Hepatocyte (in vitro differentiated cells): ENCODE results near the gene STAP1. TPM values are rescaled to one million over a fixed set of nuclear protein-coding genes. Genes with fewer than 3 reads are reported as not detected.

Source experiments
- DNase-seq: peaks from one replicate; pipeline ENCODE4 v3.0.0-alpha.2; 2016; ENCODE audit warnings: low spot score
- H2AFZ ChIP-seq: fragments of 200-600 bp; sonication (generic); 2 replicates; pipeline ENCODE4 v1.6.0; 2016; ENCODE audit warnings: antibody characterized with exemption, mild to moderate bottlenecking
- H3K27ac ChIP-seq: fragments of 200-600 bp; sonication (generic); 2 replicates; pipeline ENCODE4 v1.5.1; 2016; ENCODE audit warnings: mild to moderate bottlenecking
- H3K27me3 ChIP-seq: fragments of 200-600 bp; sonication (generic); 2 replicates; pipeline ENCODE4 v1.6.1; 2016
- H3K36me3 ChIP-seq: fragments of 200-600 bp; sonication (generic); replicated peaks from 2 replicates; pipeline ENCODE4 v1.5.1; 2016; ENCODE audit warnings: low read depth; ENCODE audit not compliant: insufficient read depth
- H3K4me1 ChIP-seq: fragments of 200-600 bp; sonication (generic); 2 replicates; pipeline ENCODE4 v1.5.1; 2016; ENCODE audit warnings: mild to moderate bottlenecking, moderate library complexity; ENCODE audit not compliant: insufficient read depth
- H3K4me2 ChIP-seq: fragments of 200-600 bp; sonication (generic); 2 replicates; pipeline ENCODE4 v1.6.0; 2016
- H3K4me3 ChIP-seq: fragments of 200-600 bp; sonication (generic); 2 replicates; pipeline ENCODE4 v1.5.1; 2016; ENCODE audit warnings: mild to moderate bottlenecking
- H3K79me2 ChIP-seq: fragments of 200-600 bp; sonication (generic); 2 replicates; pipeline ENCODE4 v1.6.0; 2017; ENCODE audit warnings: mild to moderate bottlenecking
- H3K9me2 ChIP-seq: fragments of 200-600 bp; sonication (generic); replicated peaks from 2 replicates; pipeline ENCODE4 v1.6.0; 2017; ENCODE audit warnings: mild to moderate bottlenecking; ENCODE audit not compliant: insufficient read depth
- H3K9me3 ChIP-seq: fragments of 200-600 bp; sonication (generic); 2 replicates; pipeline ENCODE4 v1.5.1; 2016; ENCODE audit warnings: low read depth, mild to moderate bottlenecking
- H4K20me1 ChIP-seq: fragments of 200-600 bp; sonication (generic); 2 replicates; pipeline ENCODE4 v1.6.0; 2016; ENCODE audit warnings: mild to moderate bottlenecking; ENCODE audit not compliant: insufficient read depth, poor library complexity, severe bottlenecking
- CTCF ChIP-seq: fragments of 200-600 bp; sonication (generic); IDR thresholded peaks from 2 replicates; pipeline ENCODE4 v1.5.1; 2016; ENCODE audit warnings: antibody characterized with exemption, mild to moderate bottlenecking; ENCODE audit not compliant: poor library complexity
- EZH2 ChIP-seq: fragments of 200-600 bp; sonication (generic); IDR thresholded peaks from 2 replicates; pipeline ENCODE4 v1.6.1; 2016; ENCODE audit warnings: antibody characterized with exemption, mild to moderate bottlenecking, borderline replicate concordance
- EZH2phosphoT487 ChIP-seq: fragments of 200-600 bp; sonication (generic); IDR thresholded peaks from one replicate; pipeline ENCODE4 v1.6.1; 2018; ENCODE audit warnings: antibody characterized with exemption, mild to moderate bottlenecking, low read depth, moderate library complexity; ENCODE audit not compliant: unreplicated experiment, severe bottlenecking
- WGBS: methylation state at CpG from one replicate; pipeline ENCODE4 v1.1.6; 2016; ENCODE audit warnings: low lambda C conversion rate; ENCODE audit errors: missing lambda C conversion rate; 5-methylcytosine and 5-hydroxymethylcytosine counted together
- polyA plus RNA-seq: library from polyadenylated mRNA; unstranded; fragments of >200 nt; fragmentation: Nextera tagmentation; extraction: Ambion mirVana; gene quantifications from 2 replicates; pipeline ENCODE4 v1.2.1, GENCODE V29; 2016
- total RNA-seq: library from RNA; depleted of rRNA; stranded (reverse); fragments of >200 nt; gene quantifications from 2 replicates; pipeline ENCODE4 v1.2.3, GENCODE V29; 2014

The STAP1 gene, protein sequence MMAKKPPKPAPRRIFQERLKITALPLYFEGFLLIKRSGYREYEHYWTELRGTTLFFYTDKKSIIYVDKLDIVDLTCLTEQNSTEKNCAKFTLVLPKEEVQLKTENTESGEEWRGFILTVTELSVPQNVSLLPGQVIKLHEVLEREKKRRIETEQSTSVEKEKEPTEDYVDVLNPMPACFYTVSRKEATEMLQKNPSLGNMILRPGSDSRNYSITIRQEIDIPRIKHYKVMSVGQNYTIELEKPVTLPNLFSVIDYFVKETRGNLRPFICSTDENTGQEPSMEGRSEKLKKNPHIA
- not detected in 2 replicates for total RNA-seq
- polyA plus RNA-seq: not detected in 2 replicates

- H3K9me2 ChIP-seq: no peaks in the 10 kb centered on the region
- DNase-seq: no peak
- WGBS: 75% methylated on average over 4 of the region's 4 CpGs
- H4K20me1 ChIP-seq: no peaks in the 10 kb centered on the region
- no peaks in the 10 kb centered on the region for H3K4me1 ChIP-seq
- no peak within 1 kb of the TSS for H3K4me3 ChIP-seq
- H3K4me2 ChIP-seq: no peak within 1 kb of the TSS
- H3K27me3 ChIP-seq: no peaks in the 10 kb centered on the region
- H3K79me2 ChIP-seq: no peaks in the 10 kb centered on the region
- no peak for TF ChIP-seq EZH2phosphoT487
- no peak for TF ChIP-seq CTCF
- no peak for TF ChIP-seq EZH2
- H3K27ac ChIP-seq: no peak within 1 kb of the TSS
- no peaks in the 10 kb centered on the region for H3K9me3 ChIP-seq
- no peaks in the 10 kb centered on the region for H3K36me3 ChIP-seq
- no peak within 1 kb of the TSS for H2AFZ ChIP-seq
Observed at GRCh38 chr4:67558493-67558892, at the start of gene STAP1. Gene STAP1, plus strand, starts transcription at chr4:67558727. Its CDS starts 83 bp downstream, at chr4:67558810.

DNA sequence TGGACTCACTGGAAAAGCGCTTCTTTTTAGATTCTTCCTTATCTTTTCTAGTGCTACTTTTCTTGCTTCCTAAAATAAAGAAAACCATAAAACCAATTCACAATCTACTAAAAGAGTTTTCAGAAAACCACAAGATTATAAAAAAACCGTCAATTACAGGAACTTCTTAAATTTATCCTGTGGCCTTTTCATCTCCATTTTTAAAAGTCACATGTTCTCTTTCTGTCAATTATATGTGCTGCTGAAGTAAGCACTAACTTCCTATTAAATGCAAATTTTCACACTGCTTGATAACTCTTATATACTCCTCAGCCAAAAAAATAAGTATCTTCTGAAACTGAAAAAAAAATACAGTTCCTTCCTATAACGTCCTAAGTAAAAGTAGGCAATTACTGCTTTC lies 46.0 kb upstream of the STAP1 start:
- Histone ChIP-seq H3K79me2 (no peaks in the 10 kb centered on the region), H3K27ac (no peak overlapping the region), H3K4me3 (no peak overlapping the region), H3K27me3 (no peaks in the 10 kb centered on the region), H4K20me1 (no peaks in the 10 kb centered on the region), H3K9me3 (no peaks in the 10 kb centered on the region), H3K36me3 (no peaks in the 10 kb centered on the region), H2AFZ (no peak overlapping the region), H3K9me2 (no peaks in the 10 kb centered on the region), H3K4me2 (no peak overlapping the region), H3K4me1 (no peaks in the 10 kb centered on the region)
- WGBS: 96% methylated on average over 3 of the region's 3 CpGs
- no peak for DNase-seq
- TF ChIP-seq CTCF (no peak), EZH2phosphoT487 (no peak), EZH2 (no peak)

- WGBS: 95% methylated on average over 5 of the region's 5 CpGs
- no peak overlapping the region for H3K4me2 ChIP-seq
- H3K27me3 ChIP-seq: no peaks in the 10 kb centered on the region
- no peaks in the 10 kb centered on the region for H3K36me3 ChIP-seq
- no peak overlapping the region for H2AFZ ChIP-seq
- DNase-seq: no peak
- peaks cover 36% of the 10 kb centered on the region for H3K79me2 ChIP-seq
- H3K27ac ChIP-seq: no peak overlapping the region
- no peak overlapping the region for H3K4me3 ChIP-seq
- H3K9me2 ChIP-seq: no peaks in the 10 kb centered on the region
- no peaks in the 10 kb centered on the region for H3K4me1 ChIP-seq
- no peaks in the 10 kb centered on the region for H4K20me1 ChIP-seq
- no peaks in the 10 kb centered on the region for H3K9me3 ChIP-seq
- TF ChIP-seq EZH2phosphoT487: no peak
- no peak for TF ChIP-seq EZH2
- no peak for TF ChIP-seq CTCF
Observed at GRCh38 chr4:67520141-67520540, 38.4 kb upstream of the STAP1 start.
